Activated CD4-positive, alpha-beta T cell treated with anti-CD3 and anti-CD28 coated beads, Interleukin-2, amount 10 ng/mL, durations not matched to agents 7 days and 5 days (primary cell): ENCODE data around the gene BRSK2. TPM values are rescaled to one million over a fixed set of nuclear protein-coding genes. Genes with fewer than 3 reads are reported as not detected.
"Not testable (repeated sequence)": the region's sequence is repeated elsewhere in the genome, so short reads cannot be mapped to it uniquely, and the experiment has no call there.

Experiments
- CTCF ChIA-PET: fragments of 350-600 bp; sonication (Branson Sonifier 250); formaldehyde crosslinking; loops from one replicate; lab custom pipeline; 2021; ENCODE audit warnings: antibody characterized with exemption; lab: Charles Lee
- POLR2A ChIA-PET: fragments of 350-600 bp; sonication (Branson Sonifier 250); formaldehyde crosslinking; loops from one replicate; lab custom pipeline; 2021; ENCODE audit warnings: antibody characterized with exemption; lab: Charles Lee
- DNase-seq: peaks from one replicate; pipeline ENCODE4 v3.0.0-alpha.2; 2020
- H3K27ac Mint-ChIP-seq: one replicate; pipeline ENCODE4 v1.8.0; 2021; ENCODE audit warnings: mild to moderate bottlenecking, moderate library complexity, mixed read lengths
- H3K27me3 Mint-ChIP-seq: one replicate; pipeline ENCODE4 v1.8.0; 2021; ENCODE audit warnings: mixed read lengths
- H3K36me3 Mint-ChIP-seq: one replicate; pipeline ENCODE4 v1.8.0; 2021; ENCODE audit warnings: low read depth, mixed read lengths
- H3K4me1 Mint-ChIP-seq: one replicate; pipeline ENCODE4 v1.8.0; 2021; ENCODE audit warnings: mixed read lengths
- H3K4me3 Mint-ChIP-seq: one replicate; pipeline ENCODE4 v1.8.0; 2021; ENCODE audit warnings: mild to moderate bottlenecking, moderate library complexity, mixed read lengths
- H3K9me3 Mint-ChIP-seq: one replicate; pipeline ENCODE4 v1.8.0; 2021; ENCODE audit warnings: mixed read lengths
- total RNA-seq, 2 experiments: library from RNA; stranded (reverse); gene quantifications; one replicate each; pipeline ENCODE4 v1.2.3, GENCODE V29; 2021

Gene BRSK2
- total RNA-seq: not detected

GRCh38 chr11:1389932-1390568, at the start of gene BRSK2:
Gene BRSK2, plus strand, starts transcription at chr11:1389934. Its CDS starts 351 bp downstream, at chr11:1390285.
- POLR2A ChIA-PET: no interaction called here
- no peaks in the 10 kb centered on the region for H3K9me3 Mint-ChIP-seq

GRCh38 chr11:1340111-1340510, 49.6 kb upstream of the BRSK2 start:
- Mint-ChIP-seq H3K27me3 (peaks cover 10% of the 10 kb centered on the region), H3K4me1 (peaks cover 16% of the 10 kb centered on the region), H3K9me3 (peaks cover 6% of the 10 kb centered on the region), H3K4me3 (no peak overlapping the region), H3K27ac (no peak overlapping the region), H3K36me3 (peaks cover 1% of the 10 kb centered on the region)
- no peak for DNase-seq
- CTCF ChIA-PET: no interaction called here
- POLR2A ChIA-PET: no interaction called here

More at GRCh38 chr11:1389932-1390568, at the start of gene BRSK2:
- H3K27ac Mint-ChIP-seq: no peak within 1 kb of the TSS
- peak within 1 kb of the TSS; percentile 44 for H3K4me3 Mint-ChIP-seq
- H3K36me3 Mint-ChIP-seq: no peaks in the 10 kb centered on the region
- no peaks in the 10 kb centered on the region for H3K4me1 Mint-ChIP-seq
- CTCF ChIA-PET: no interaction called here
- DNase-seq: no peak
- peaks cover 42% of the 10 kb centered on the region for H3K27me3 Mint-ChIP-seq

DNA sequence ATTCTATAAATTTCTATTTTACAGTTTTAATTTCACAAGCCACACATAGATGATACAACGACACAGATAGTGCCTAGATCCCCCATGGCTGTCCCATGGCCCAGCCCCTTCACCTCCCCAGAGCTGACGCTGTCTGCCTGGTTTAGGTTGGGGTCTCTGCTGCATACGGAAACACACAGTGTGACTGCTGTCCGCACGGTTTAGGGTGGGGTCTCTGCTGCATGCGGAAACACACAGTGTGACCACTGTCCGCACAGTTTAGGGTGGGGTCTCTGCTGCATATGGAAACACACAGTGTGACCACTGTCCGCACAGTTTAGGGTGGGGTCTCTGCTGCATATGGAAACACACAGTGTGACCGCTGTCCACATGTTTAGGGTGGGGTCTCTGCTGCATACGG, 48.5 kb upstream of the BRSK2 start:
- DNase-seq, H3K4me3 Mint-ChIP-seq, H3K27me3 Mint-ChIP-seq, H3K36me3 Mint-ChIP-seq, H3K9me3 Mint-ChIP-seq, CTCF ChIA-PET, H3K27ac Mint-ChIP-seq, POLR2A ChIA-PET, H3K4me1 Mint-ChIP-seq: not testable (repeated sequence)

- H3K36me3 Mint-ChIP-seq: peaks cover 1% of the 10 kb centered on the region
- H3K4me3 Mint-ChIP-seq: no peak overlapping the region
- peaks cover 8% of the 10 kb centered on the region for H3K27me3 Mint-ChIP-seq
- H3K9me3 Mint-ChIP-seq: peaks cover 6% of the 10 kb centered on the region
- CTCF ChIA-PET: no interaction called here
- POLR2A ChIA-PET: no interaction called here
- DNase-seq: no peak
- peaks cover 6% of the 10 kb centered on the region for H3K4me1 Mint-ChIP-seq
- H3K27ac Mint-ChIP-seq: no peak overlapping the region
Observed at GRCh38 chr11:1341928-1342524, 47.7 kb upstream of the BRSK2 start.

DNA sequence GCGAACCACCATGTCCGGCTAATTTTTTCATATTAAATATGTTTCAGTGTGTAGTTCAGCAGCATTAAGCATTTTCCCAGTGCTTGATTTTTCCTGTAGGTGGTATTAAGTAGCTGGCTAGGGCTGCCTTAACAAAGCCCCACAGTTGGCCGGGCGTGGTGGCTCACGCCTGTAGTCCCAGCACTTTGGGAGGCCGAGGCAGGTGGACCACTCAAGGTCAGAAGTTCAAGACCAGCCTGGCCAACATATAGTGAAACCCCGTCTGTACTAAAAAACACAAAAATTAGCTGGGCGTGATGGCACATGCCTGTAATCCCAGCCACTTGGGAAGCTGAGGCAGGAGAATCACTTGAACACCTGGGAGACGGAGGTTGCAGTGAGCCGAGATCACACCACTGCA, 46.8 kb upstream of the BRSK2 start:
- POLR2A ChIA-PET: interaction anchor here (0.6 kb wide), 1 partner anchor 186 kb away, joined by 5 read pairs; no protein-coding TSS in a partner anchor
- H3K36me3 Mint-ChIP-seq: no peaks in the 10 kb centered on the region
- H3K27me3 Mint-ChIP-seq: peaks cover 5% of the 10 kb centered on the region
- DNase-seq: no peak
- H3K4me1 Mint-ChIP-seq: peaks cover 4% of the 10 kb centered on the region
- no peak overlapping the region for H3K27ac Mint-ChIP-seq
- CTCF ChIA-PET: no interaction called here
- H3K4me3 Mint-ChIP-seq: no peak overlapping the region
- H3K9me3 Mint-ChIP-seq: peaks cover 3% of the 10 kb centered on the region

- Mint-ChIP-seq H3K9me3 (no peaks in the 10 kb centered on the region), H3K36me3 (no peaks in the 10 kb centered on the region), H3K4me3 (no peak overlapping the region), H3K27me3 (no peaks in the 10 kb centered on the region), H3K4me1 (no peaks in the 10 kb centered on the region), H3K27ac (no peak overlapping the region)
- no peak for DNase-seq
- ChIA-PET CTCF (no interaction called here), POLR2A (interaction anchor here (0.6 kb wide), 1 partner anchor 185 kb away, joined by 5 read pairs; no protein-coding TSS in a partner anchor)
Observed at GRCh38 chr11:1343391-1344055, 46.2 kb upstream of the BRSK2 start.

DNA sequence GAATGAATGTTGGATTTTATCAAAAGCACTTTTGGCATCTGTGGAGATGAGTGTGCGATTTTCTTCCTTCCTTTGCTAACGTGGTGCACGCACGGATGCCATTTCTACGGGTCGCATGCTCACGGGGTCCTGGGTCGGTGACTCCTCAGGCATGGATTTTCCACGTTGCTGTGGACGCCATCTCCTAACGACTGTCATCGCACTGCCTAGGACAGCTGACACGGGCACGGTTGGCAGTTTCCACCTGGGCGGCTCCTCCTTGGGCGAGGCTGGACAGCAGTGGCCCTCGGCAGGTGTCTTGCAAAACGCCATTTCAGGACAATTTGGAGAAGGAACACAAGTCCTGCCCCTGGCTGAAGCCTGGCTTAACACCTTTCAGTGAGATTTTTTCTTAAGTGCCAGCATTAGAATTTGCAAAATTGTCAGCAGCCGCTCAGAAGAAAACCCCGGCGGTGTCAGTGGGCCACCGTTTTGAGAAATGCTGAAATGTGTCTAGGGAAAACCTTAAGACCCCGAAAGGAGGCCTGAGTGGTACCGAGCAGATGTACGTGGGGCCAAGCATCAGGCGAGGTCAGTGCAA, 45.6 kb upstream of the BRSK2 start:
- Mint-ChIP-seq H3K4me1 (no peaks in the 10 kb centered on the region), H3K36me3 (no peaks in the 10 kb centered on the region), H3K27ac (no peak overlapping the region), H3K4me3 (no peak overlapping the region), H3K9me3 (no peaks in the 10 kb centered on the region), H3K27me3 (no peaks in the 10 kb centered on the region)
- ChIA-PET POLR2A (no interaction called here), CTCF (no interaction called here)
- DNase-seq: no peak

DNA sequence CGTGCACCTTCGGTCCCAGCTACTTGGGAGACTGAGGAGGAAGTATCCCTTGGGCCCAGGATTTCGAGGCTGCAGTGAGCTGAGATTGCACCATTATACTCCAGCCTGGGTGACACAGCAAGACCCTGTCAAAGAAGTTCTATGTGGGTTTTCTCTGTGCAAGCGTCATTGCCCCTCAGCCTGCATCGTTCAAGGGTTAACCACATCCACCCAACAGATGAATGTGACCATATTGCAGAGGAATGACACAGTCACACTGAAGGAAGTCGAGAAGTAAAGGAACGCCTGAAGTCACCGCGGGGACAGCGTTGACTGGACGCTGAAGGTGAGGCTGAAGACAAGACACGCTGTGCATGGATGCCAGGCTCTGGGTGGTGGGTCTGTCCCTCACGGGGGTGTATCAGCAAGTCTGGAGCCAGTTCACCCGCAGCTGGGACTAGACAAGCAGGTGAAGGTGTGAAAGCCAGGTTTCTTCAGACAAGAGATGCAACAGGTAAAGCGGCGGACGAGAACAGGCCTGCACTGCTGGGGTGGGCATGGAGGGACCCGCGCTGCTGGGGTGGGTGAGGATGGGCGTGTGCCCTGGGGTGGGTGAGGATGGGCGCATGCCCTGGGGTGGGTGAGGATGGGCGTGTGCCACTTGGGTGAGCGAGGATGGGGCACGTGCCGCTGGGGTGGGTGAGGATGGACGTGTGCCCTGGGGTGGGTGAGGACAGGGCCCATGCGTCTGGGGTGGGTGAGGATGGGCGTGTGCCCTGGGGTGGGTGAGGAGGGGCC, 43.8 kb upstream of the BRSK2 start:
- no peak for DNase-seq
- Mint-ChIP-seq H3K36me3 (no peaks in the 10 kb centered on the region), H3K4me3 (no peak overlapping the region), H3K9me3 (no peaks in the 10 kb centered on the region), H3K27ac (no peak overlapping the region), H3K4me1 (no peaks in the 10 kb centered on the region), H3K27me3 (no peaks in the 10 kb centered on the region)
- ChIA-PET CTCF (no interaction called here), POLR2A (interaction anchor here (0.6 kb wide), 1 partner anchor 9 kb away, joined by 3 read pairs; no protein-coding TSS in a partner anchor)

DNA sequence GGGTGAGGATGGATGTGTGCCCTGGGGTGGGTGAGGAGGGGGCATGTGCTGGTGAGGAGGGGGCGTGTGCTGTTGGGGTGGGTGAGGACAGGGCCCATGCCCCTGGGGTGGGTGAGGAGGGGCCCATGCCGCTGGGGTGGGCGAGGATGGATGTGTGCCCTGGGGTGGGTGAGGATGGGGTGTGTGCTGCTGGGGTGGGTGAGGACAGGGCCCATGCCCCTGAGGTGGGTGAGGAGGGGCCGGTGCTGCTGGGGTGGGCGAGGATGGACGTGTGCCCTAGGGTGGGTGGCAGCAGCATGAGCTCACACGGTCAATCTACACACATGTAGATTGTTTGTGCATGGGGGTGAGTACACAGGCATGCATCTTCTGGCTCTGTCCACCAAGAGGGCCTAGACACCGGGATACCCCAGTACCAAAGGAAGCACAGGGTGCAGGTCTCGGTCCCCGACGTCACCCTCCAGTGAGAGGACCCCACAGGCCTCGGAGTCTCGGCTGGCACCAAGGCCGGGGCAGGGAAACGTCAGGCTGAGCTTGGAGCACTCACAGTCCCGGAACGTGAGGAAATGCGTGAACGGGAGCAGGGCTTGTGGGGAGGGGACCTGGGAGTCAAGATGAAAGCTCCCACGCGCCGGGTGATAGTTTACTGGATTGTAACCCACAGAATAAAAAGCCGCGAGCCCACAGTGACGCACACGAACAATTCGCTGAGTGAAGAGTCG, 42.9 kb upstream of the BRSK2 start:
- no peak for DNase-seq
- Mint-ChIP-seq H3K4me1 (no peaks in the 10 kb centered on the region), H3K36me3 (no peaks in the 10 kb centered on the region), H3K9me3 (no peaks in the 10 kb centered on the region), H3K27me3 (no peaks in the 10 kb centered on the region), H3K27ac (no peak overlapping the region), H3K4me3 (no peak overlapping the region)
- POLR2A ChIA-PET: no interaction called here
- CTCF ChIA-PET: no interaction called here

- H3K4me3 Mint-ChIP-seq, DNase-seq, H3K27ac Mint-ChIP-seq, H3K36me3 Mint-ChIP-seq, H3K9me3 Mint-ChIP-seq, POLR2A ChIA-PET, CTCF ChIA-PET, H3K27me3 Mint-ChIP-seq, H3K4me1 Mint-ChIP-seq: not testable (repeated sequence)
Observed at GRCh38 chr11:1347411-1347999, 42.2 kb upstream of the BRSK2 start.

GRCh38 chr11:1348146-1348795, 41.5 kb upstream of the BRSK2 start:
- ChIA-PET POLR2A (no interaction called here), CTCF (no interaction called here)
- no peaks in the 10 kb centered on the region for H3K36me3 Mint-ChIP-seq
- no peak overlapping the region for H3K4me3 Mint-ChIP-seq
- H3K27me3 Mint-ChIP-seq: no peaks in the 10 kb centered on the region
- no peak for DNase-seq
- H3K4me1 Mint-ChIP-seq: no peaks in the 10 kb centered on the region
- no peak overlapping the region for H3K27ac Mint-ChIP-seq
- no peaks in the 10 kb centered on the region for H3K9me3 Mint-ChIP-seq
